Neuronal stem cell (in vitro differentiated cells): ENCODE data around the gene CER1.
"Not testable (repeated sequence)": the region's sequence is repeated elsewhere in the genome, so short reads cannot be mapped to it uniquely, and the experiment has no call there.

ENCODE experiments used
- DNase-seq: peaks from one replicate; pipeline ENCODE4 v3.0.0-alpha.2; 2013; ENCODE audit warnings: low spot score
- H2AFZ ChIP-seq: one replicate; pipeline ENCODE4 v1.6.1; 2013; ENCODE audit warnings: mild to moderate bottlenecking, low read length, inconsistent platforms
- H2AK5ac ChIP-seq: 2 replicates; pipeline ENCODE4 v1.6.1; 2013; ENCODE audit warnings: low read depth, mild to moderate bottlenecking, inconsistent platforms, low read length, moderate library complexity, mixed read lengths
- H2BK120ac ChIP-seq: 2 replicates; pipeline ENCODE4 v1.6.1; 2013; ENCODE audit warnings: low read depth, mild to moderate bottlenecking, inconsistent platforms, low read length, moderate library complexity, mixed read lengths
- H2BK12ac ChIP-seq: one replicate; pipeline ENCODE4 v1.6.1; 2013; ENCODE audit warnings: low read length, inconsistent platforms
- H2BK15ac ChIP-seq: 2 replicates; pipeline ENCODE4 v1.6.1; 2013; ENCODE audit warnings: mild to moderate bottlenecking, low read length, inconsistent platforms, mixed read lengths
- H2BK5ac ChIP-seq: one replicate; pipeline ENCODE4 v1.6.1; 2013; ENCODE audit warnings: inconsistent platforms, mild to moderate bottlenecking, low read length, moderate library complexity
- H3K14ac ChIP-seq: one replicate; pipeline ENCODE4 v1.6.1; 2013; ENCODE audit warnings: low read length, inconsistent platforms
- H3K18ac ChIP-seq: 2 replicates; pipeline ENCODE4 v1.6.1; 2013; ENCODE audit warnings: low read length, inconsistent platforms
- H3K23ac ChIP-seq: 2 replicates; pipeline ENCODE4 v1.6.1; 2013; ENCODE audit warnings: low read depth, mild to moderate bottlenecking, mixed read lengths, low read length, inconsistent platforms; ENCODE audit not compliant: poor library complexity
- H3K27ac ChIP-seq: replicated peaks from 3 replicates; pipeline ENCODE4 v1.5.1; 2013; ENCODE audit warnings: low read length, inconsistent platforms
- H3K27me3 ChIP-seq, 3 experiments: 2 replicates each; pipeline ENCODE4 v1.6.1; 2013; ENCODE audit warnings: low read length in 3 of 3, mild to moderate bottlenecking in 2 of 3, inconsistent platforms in 1 of 3, low read depth in 1 of 3, mixed read lengths in 1 of 3, moderate library complexity in 1 of 3; ENCODE audit not compliant: control insufficient read depth in 3 of 3, insufficient read depth in 3 of 3
- H3K36me3 ChIP-seq, 2 donors: replicated peaks in 1 of 2; 2 replicates each; pipeline ENCODE4 v1.6.1; 2013; ENCODE audit warnings: low read length in 2 of 2; ENCODE audit not compliant: control insufficient read depth in 2 of 2, insufficient read depth in 2 of 2
- H3K4ac ChIP-seq: 2 replicates; pipeline ENCODE4 v1.6.1; 2013; ENCODE audit warnings: inconsistent platforms, mild to moderate bottlenecking, low read length, moderate library complexity
- H3K4me1 ChIP-seq, 2 donors: 1 replicate in 1 of 2; 2 replicates in 1 of 2; pipeline ENCODE4 v1.6.1; 2013; ENCODE audit warnings: low read length in 2 of 2, low read depth in 1 of 2; ENCODE audit not compliant: control insufficient read depth in 2 of 2, insufficient read depth in 1 of 2
- H3K4me2 ChIP-seq: one replicate; pipeline ENCODE4 v1.6.1; 2013; ENCODE audit warnings: mild to moderate bottlenecking, low read length, inconsistent platforms; ENCODE audit not compliant: insufficient read depth, poor library complexity, severe bottlenecking
- H3K4me3 ChIP-seq, 2 donors: 2 replicates each; pipeline ENCODE4 v1.5.1; 2013; ENCODE audit warnings: low read length in 2 of 2, mild to moderate bottlenecking in 2 of 2, inconsistent platforms in 1 of 2, moderate library complexity in 1 of 2
- H3K79me1 ChIP-seq: one replicate; pipeline ENCODE4 v1.6.1; 2013; ENCODE audit warnings: low read depth, mild to moderate bottlenecking, inconsistent platforms, low read length, moderate library complexity
- H3K9ac ChIP-seq: one replicate; pipeline ENCODE4 v1.6.1; 2013; ENCODE audit warnings: mild to moderate bottlenecking, low read depth, low read length, inconsistent platforms; ENCODE audit not compliant: poor library complexity
- H3K9me3 ChIP-seq, 2 donors: replicated peaks in 1 of 2; 2 replicates each; pipeline versions ENCODE3 to v1.6.1; 2013; ENCODE audit warnings: low read length in 2 of 2, mild to moderate bottlenecking in 2 of 2, inconsistent platforms in 1 of 2, low read depth in 1 of 2, mixed read lengths in 1 of 2, moderate library complexity in 1 of 2; ENCODE audit not compliant: control insufficient read depth in 2 of 2, insufficient read depth in 1 of 2
- H4K8ac ChIP-seq: one replicate; pipeline ENCODE4 v1.6.1; 2013; ENCODE audit warnings: low read depth, mild to moderate bottlenecking, inconsistent platforms, low read length, moderate library complexity
- H4K91ac ChIP-seq: one replicate; pipeline ENCODE4 v1.6.1; 2013; ENCODE audit warnings: low read length, low read depth, mild to moderate bottlenecking, inconsistent platforms; ENCODE audit not compliant: poor library complexity
- WGBS, 2 donors: extraction: QIAGEN DNeasy Blood & Tissue Kit; methylation state at CpG; one replicate each; pipeline ENCODE4 v1.1.7; 2013; ENCODE audit warnings: missing lambda C conversion rate in 2 of 2, mixed read lengths in 1 of 2; ENCODE audit not compliant: insufficient read length in 2 of 2, insufficient replicate concordance in 1 of 2; ENCODE audit errors: extremely low coverage in 2 of 2; 5-methylcytosine and 5-hydroxymethylcytosine counted together

The CER1 gene

GRCh38 chr9:14690948-14691730 is 31.4 kb downstream of the CER1 start:
- Histone ChIP-seq H2BK12ac (no peak overlapping the region), H3K4me3 (no peak overlapping the region)

GRCh38 chr9:14687042-14687719 is 35.4 kb downstream of the CER1 start:
- Histone ChIP-seq H3K4ac (no peak overlapping the region), H3K4me1 (peaks cover 0 to 3% of the 10 kb centered on the region in 2 donors), H4K91ac (no peak overlapping the region), H2BK120ac (no peak overlapping the region), H3K27ac (no peak overlapping the region), H3K23ac (no peak overlapping the region), H3K79me1 (no peaks in the 10 kb centered on the region), H3K27me3 (no peaks in the 10 kb centered on the region), H3K4me2 (no peak overlapping the region), H2BK15ac (no peak overlapping the region), H3K14ac (no peak overlapping the region), H2BK5ac (no peak overlapping the region), H3K18ac (no peak overlapping the region), H4K8ac (no peak overlapping the region), H2BK12ac (no peak overlapping the region), H3K36me3 (peaks cover 4 to 41% of the 10 kb centered on the region in 2 donors), H3K9me3 (peaks cover 0 to 6% of the 10 kb centered on the region in 2 donors), H3K9ac (no peak overlapping the region), H2AK5ac (no peak overlapping the region), H3K4me3 (no peak overlapping the region), H2AFZ (no peak overlapping the region)
- no peak for DNase-seq
- WGBS, 2 donors, result no CpG with 5 or more reads among the region's 12 CpGs

More at GRCh38 chr9:14690948-14691730, 31.4 kb downstream of the CER1 start:
- H3K23ac ChIP-seq, result no peak overlapping the region
- no peaks in the 10 kb centered on the region for H3K27me3 ChIP-seq
- no peak overlapping the region for H3K9ac ChIP-seq
- no peak overlapping the region for H2BK120ac ChIP-seq
- no peak overlapping the region for H4K8ac ChIP-seq
- no peak overlapping the region for H3K14ac ChIP-seq
- no peak overlapping the region for H2AK5ac ChIP-seq
- H3K4me1 ChIP-seq, result peaks cover 3 to 4% of the 10 kb centered on the region in 2 donors
- peaks cover 4 to 39% of the 10 kb centered on the region in 2 donors for H3K36me3 ChIP-seq
- no peak overlapping the region for H3K18ac ChIP-seq
- H2BK15ac ChIP-seq, result no peak overlapping the region
- no peak overlapping the region for H4K91ac ChIP-seq
- H2BK5ac ChIP-seq, result no peak overlapping the region
- no peaks in the 10 kb centered on the region for H3K79me1 ChIP-seq
- H3K27ac ChIP-seq, result no peak overlapping the region
- H2AFZ ChIP-seq, result no peak overlapping the region
- H3K9me3 ChIP-seq, result peaks cover 0 to 6% of the 10 kb centered on the region in 2 donors
- H3K4ac ChIP-seq, result no peak overlapping the region
- H3K4me2 ChIP-seq, result no peak overlapping the region
- no peak for DNase-seq
- WGBS, 2 donors, result no CpG with 5 or more reads among the region's 7 CpGs

- peaks cover 0 to 10% of the 10 kb centered on the region in 2 donors for H3K9me3 ChIP-seq
- no peak overlapping the region for H2BK12ac ChIP-seq
- no peak overlapping the region for H3K18ac ChIP-seq
- H2AK5ac ChIP-seq, result no peak overlapping the region
- no peak overlapping the region for H2AFZ ChIP-seq
- H4K91ac ChIP-seq, result no peak overlapping the region
- no peak overlapping the region for H2BK15ac ChIP-seq
- H3K4me3 ChIP-seq, result no peak overlapping the region
- H3K4me2 ChIP-seq, result no peak overlapping the region
- no peak overlapping the region for H3K4ac ChIP-seq
- H3K27ac ChIP-seq, result no peak overlapping the region
- no peak overlapping the region for H3K14ac ChIP-seq
- H3K36me3 ChIP-seq, result peaks cover 4 to 46% of the 10 kb centered on the region in 2 donors
- no peak overlapping the region for H4K8ac ChIP-seq
- H3K27me3 ChIP-seq, result no peaks in the 10 kb centered on the region
- DNase-seq, result no peak
- no peaks in the 10 kb centered on the region for H3K79me1 ChIP-seq
- no peak overlapping the region for H2BK120ac ChIP-seq
- H2BK5ac ChIP-seq, result no peak overlapping the region
- no peak overlapping the region for H3K23ac ChIP-seq
- H3K9ac ChIP-seq, result no peak overlapping the region
- H3K4me1 ChIP-seq, result no peaks in the 10 kb centered on the region
Measured at GRCh38 chr9:14686168-14686567, 36.4 kb downstream of the CER1 start.

- H2AFZ ChIP-seq, H2BK15ac ChIP-seq, H2AK5ac ChIP-seq, H3K27me3 ChIP-seq, H3K4ac ChIP-seq, H2BK120ac ChIP-seq, H3K14ac ChIP-seq, DNase-seq, H3K18ac ChIP-seq, H3K9ac ChIP-seq, H4K91ac ChIP-seq, H3K4me2 ChIP-seq, H3K4me1 ChIP-seq, H3K79me1 ChIP-seq, H4K8ac ChIP-seq, H2BK5ac ChIP-seq, H3K23ac ChIP-seq, H2BK12ac ChIP-seq, H3K4me3 ChIP-seq, H3K27ac ChIP-seq: not testable (repeated sequence)
- peaks cover 0 to 11% of the 10 kb centered on the region in 2 donors for H3K9me3 ChIP-seq
- no CpG with 5 or more reads among the region's 4 CpGs for whole genome bisulfite sequencing, 2 donors
- peaks cover 0 to 29% of the 10 kb centered on the region in 2 donors for H3K36me3 ChIP-seq
Measured at GRCh38 chr9:14682616-14683015, 39.9 kb downstream of the CER1 start.
